Activated naive CD8-positive, alpha-beta T cell treated with anti-CD3 and anti-CD28 coated beads, Interleukin-2, amount 50 U/mL, for 16 hours (primary cell): ENCODE data around the gene ST8SIA6.

Source experiments
- DNase-seq: peaks from one replicate; pipeline ENCODE4 v3.0.0-alpha.2; 2020; ENCODE audit warnings: low read depth, low spot score

The ST8SIA6 gene

DNA sequence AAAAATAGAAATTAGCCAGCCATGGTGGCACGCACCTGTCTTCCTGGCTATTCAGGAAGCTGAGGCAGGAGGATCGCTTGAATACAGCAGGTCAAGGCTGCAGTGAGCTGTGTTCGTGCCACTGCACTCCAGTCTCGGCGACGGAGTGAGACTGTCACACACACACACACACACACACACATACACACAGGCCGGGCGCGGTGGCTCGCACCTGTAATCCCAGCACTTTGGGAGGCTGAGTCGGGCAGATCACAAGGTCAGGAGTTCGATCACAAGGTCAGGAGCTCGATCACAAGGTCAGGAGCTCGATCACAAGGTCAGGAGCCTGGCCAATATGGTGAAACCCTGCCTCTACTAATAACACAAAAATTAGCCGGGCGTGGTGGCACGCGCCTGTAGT is 68.4 kb downstream of the ST8SIA6 start:
- DNase-seq: no peak

DNA sequence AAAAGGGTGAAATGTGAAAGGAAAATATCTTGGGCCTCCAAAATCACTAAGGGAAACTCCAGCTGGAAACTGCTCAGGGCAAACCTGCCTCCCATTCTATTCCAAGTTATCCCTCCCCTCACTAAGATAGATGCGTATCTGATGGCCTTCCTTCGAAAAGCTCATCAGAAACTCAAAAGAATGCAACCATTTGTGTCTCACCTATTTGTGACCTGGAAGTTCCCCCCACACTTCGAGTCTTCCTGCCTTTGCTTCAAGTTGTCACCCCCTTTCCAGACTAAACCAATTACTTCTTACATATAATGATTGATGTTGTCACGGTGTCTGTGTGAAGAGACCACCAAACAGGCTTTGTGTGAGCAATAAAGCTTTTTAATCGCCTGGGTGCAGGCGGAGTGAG is 69.3 kb downstream of the ST8SIA6 start:
- no peak for DNase-seq

DNA sequence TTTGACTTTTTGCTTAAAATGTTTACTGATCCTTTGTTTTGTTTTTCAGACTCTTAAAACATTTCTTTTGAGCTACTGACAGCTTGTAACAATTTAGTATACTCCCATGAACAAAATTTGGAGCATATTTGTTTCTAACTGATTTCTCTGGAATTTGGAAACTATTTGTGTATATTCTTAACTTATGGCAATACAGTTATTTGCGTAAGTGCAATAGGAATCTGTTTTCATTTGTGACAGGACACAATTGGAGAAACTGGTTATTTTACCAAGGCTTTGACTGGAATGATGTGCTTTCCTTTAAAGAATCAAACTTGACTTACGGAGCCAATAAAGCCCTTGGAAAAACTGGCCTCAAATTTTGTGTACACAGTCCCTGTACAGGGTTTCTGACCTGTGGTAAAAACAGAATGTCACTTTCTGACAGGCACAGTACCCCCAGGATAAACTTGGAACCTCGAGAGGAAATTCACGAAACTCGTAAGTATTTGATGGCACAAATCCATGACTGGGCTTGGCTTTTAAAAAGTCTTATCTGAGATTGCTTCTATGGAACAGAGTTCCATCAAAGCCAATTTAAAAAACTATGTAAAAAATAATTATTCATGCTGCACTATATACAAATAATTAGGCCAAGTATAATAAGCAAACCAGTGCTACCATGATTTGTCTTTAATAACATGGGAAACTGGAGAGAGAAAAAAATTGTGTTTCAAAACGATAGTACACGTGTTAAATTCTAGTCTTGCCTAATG is 70.4 kb downstream of the ST8SIA6 start:
- no peak for DNase-seq

DNA sequence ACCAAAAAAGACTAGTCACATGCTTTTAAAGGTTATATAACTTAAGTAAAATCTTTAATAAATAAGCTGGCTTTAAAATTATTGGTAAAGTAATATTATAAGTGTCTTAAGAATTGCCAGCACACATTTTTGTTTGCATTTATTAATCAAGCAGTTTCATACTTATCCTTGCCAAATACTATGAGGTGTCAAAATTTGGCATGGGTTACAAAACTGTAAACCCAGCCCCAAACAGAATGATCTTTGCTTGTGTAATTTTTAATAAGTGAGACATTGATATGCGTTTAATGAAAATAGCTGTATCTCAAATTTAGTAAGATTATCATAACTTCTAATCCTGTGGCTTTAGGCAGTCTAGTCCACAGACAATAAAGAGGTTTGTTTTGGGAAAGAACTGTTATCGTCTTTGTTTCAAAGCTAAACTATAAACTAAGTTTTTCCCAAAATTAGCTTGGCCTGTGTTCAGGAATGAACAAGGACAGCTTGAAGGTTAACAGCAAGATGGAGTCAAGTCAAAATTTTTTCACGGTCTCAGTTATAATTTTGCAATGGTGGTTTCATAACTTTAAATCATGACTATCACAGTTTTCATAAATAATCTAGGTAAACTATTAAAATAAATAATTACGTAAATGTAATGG is 72.8 kb downstream of the ST8SIA6 start:
- no peak for DNase-seq

DNA sequence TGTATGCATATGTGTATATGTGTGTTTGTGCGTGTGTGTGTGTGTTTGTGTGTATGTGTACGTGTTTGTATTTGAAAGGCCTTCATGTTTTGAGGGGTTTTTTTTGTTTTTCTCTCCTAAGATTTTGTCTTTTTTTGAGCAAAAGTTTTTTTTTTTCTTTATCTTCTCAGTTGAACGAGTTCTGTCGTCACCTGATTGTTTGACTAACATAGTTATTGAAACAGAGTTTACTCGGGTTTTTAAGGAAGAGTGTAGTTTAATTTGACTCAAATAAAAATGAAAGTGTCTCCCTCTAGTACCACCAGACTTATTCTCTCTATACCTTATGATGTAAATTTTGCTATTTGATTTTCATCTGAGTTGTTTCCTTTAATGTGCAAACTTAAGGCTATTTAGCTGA is 73.5 kb downstream of the ST8SIA6 start:
- no peak for DNase-seq

DNA sequence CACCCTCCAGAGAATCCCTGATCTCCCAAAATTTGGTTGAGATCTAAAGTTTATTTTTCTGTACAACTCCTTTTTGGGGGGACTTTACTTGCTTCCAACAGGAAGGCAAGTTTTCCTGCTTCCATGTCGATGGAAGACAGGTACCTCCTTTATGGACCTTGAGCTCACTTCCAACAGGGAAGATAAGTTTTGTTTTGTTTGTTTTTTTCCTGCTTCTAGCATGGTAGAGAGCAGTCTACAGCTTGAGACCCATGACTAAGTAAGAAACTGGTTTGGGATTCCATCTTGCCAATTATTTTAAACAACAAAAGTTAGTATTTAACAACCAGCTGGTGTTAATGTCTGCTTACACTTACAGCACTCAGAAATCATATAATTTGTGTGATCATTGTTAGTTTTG is 74.4 kb downstream of the ST8SIA6 start:
- DNase-seq: no peak

DNA sequence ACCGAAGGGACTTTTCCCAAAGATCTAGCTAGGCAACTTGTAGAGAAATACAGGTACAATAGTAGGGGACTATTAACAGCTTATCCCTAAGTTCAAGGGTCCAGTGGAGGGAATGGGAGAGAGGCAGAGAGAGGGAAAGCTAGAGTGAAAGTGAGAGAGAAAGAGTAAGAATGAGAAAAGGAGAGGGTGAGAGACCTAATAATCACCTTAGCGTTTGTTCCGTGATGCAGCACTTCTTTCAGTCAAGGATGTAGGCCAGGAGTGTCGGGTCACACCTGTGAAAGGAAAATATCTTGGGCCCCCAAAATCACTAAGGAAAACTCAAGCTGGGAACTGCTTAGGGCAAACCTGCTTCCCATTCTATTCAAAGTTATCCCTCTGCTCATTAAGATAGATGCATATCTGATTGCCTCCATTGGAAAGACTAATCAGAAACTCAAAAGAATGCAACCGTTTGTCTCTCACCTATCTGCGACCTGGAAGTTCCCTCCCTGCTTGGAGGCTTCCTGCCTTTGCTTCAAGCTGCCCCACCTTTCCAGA is 75.2 kb downstream of the ST8SIA6 start:
- no peak for DNase-seq

DNA sequence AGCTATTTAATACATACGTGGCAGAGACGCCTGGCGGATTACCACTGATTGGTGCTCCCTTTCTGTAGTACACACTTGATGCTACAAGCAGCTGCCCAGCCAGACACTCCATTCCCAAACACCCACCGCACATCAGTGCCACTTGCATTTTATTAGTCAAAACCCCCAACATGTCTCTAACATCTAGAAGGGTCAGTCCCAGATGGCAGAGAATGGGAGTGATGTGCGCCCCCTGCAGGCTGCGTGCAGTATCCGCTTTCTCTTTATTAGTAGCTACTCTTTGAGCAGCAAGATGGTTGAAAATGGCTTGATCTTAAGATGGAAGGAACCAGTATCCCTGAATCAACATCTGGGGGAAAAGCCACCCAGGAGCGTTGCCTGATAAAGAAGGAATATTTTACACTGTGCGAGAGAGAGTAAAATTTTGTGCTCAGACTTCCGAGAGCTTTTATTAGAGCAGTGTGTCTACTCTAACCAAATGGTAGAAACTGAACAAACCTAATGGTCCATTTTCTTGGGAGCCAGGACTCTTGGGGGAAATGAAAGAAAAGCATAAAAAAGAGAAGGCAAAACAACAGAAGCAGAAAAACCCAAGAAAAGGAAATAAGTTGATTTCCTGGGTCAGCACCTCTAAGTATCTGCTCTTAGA is 78.3 kb downstream of the ST8SIA6 start:
- no peak for DNase-seq

DNA sequence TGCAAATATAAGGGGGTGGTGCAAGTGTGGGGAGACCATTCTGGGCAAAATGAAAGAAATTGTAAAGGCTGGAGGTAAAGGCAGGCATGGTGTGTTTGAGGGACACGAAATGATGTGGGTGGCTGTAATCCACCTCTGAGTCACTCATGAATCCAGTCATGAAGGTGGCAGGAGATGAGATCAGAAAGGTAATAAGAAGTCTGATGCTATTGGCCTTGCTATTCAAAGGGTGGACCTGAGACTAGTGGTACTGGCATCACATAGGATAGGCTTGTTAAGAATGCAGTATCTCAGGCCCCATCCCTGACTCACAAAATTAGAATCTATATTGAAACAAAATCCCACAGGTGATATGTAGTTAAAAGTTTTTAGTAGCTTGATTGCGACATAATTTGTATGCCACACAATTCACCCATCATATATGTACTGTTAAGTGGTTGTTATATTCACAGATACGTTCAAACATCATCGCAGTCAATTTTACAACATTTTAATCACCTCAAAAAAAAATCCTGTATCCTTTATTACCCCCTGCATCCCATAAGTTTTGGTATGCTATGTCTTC is 85.6 kb downstream of the ST8SIA6 start:
- no peak for DNase-seq

DNA sequence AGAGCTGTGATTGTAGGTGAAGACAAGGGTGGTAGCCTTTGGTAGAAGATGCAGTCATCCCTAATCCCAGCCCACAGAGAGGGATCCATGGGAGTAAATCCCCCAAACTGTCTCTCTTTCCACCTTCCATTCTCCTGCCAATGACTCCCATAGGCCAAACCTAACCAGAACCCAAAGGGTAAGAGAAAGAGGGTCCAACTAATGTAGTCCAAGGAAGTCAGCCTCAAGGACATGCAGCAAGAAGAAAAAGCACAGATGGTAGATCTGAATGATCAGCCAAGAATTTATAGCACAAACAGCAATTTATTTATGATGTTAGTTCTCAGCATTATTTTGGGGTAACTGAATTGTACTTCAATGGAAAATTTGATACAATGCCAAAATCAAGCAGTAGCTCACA is 87.7 kb downstream of the ST8SIA6 start:
- no peak for DNase-seq

DNA sequence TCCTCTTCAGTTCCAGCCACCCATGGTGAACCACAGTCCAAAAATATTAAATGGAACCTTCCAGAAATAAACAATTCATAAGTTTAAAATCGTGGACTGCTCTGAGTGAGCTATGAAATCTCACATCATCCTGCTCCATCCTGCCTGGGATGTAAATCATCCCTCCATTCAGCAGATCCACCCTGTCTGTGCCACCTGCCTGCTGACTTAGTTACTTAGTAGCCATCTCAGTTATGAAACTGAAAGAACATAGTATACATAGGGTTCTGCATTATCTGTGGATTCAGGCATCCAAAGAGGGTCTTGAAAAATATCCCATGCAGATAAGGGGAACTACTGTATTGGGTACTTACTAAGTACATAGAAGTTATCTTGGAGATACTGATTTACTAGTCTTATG is 89.0 kb downstream of the ST8SIA6 start:
- no peak for DNase-seq

DNA sequence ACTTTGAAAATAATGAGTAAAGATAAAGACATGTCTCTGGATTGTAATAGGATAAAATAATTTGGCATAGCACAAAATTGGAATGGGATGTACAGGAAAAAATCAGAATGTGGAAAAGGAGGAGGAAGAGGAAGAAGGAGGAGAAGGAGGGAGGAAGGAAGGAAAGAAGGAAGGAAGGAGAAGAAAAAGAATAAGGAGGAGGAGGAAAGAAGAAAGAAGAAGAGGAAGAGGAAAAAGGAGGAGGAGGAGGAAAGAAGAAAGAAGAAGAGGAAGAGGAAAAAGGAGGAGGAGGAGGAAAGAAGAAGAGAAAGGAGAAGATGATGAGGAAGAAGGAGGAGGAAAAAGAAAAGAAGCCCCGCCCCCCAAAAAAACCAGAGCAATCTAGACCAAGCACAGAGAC is 95.9 kb downstream of the ST8SIA6 start:
- no peak for DNase-seq

DNA sequence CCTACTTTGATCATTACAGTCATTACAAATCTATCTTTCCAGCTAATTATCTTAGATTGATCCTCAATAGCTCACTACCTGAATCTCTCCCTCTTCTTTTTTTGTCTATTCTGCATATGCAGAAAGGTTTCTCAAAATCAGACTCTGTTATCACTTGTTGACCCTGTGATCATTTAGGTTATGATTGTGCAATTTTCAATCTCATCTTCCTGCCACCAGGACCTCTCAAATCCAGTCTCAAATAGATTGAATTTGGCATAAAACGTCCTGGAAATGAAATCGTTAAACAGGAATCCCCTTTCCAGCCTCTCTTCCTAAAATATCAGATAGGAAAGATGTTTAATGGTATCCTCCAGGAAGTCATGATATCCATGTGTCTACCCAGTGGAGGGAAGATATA is 96.6 kb downstream of the ST8SIA6 start:
- DNase-seq: no peak

DNA sequence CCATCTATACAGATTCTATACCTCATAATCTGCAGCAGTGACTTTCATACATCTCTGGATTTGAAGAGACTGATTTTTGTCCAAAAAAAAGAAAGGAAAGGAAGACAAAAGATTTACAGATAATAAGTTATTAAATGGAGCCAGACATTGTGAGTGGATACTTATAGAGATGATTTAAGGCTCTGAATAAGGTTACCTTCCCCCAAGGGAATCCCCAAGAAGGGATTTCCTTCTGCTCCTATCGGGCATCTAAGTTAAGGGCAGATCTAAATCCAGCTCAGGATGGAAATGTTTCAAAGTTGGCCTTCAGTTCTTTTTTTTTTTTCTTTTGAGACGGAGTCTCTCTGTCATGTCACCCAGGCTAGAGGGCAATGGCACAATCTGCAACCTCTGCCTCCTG is 97.6 kb downstream of the ST8SIA6 start:
- no peak for DNase-seq

DNA sequence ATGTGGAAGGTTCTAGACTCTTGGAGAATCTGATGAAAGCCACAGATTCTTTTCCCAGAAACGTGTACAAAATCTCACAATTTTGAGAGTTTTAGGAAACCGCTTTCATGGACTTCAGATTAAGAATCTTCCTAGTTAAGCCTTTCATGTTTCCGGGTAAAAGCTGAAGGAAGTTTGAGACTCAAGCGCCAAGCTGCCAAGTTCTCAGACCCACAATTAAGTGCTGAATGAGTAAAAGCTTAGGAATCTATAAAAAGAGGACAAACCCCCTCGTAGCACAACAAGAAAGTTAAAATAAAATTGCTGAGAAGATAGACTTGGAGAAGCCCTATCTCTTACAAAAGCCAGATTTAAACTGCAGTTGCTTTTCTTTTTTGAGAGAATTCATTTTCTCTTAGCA is 99.6 kb downstream of the ST8SIA6 start:
- no peak for DNase-seq

DNA sequence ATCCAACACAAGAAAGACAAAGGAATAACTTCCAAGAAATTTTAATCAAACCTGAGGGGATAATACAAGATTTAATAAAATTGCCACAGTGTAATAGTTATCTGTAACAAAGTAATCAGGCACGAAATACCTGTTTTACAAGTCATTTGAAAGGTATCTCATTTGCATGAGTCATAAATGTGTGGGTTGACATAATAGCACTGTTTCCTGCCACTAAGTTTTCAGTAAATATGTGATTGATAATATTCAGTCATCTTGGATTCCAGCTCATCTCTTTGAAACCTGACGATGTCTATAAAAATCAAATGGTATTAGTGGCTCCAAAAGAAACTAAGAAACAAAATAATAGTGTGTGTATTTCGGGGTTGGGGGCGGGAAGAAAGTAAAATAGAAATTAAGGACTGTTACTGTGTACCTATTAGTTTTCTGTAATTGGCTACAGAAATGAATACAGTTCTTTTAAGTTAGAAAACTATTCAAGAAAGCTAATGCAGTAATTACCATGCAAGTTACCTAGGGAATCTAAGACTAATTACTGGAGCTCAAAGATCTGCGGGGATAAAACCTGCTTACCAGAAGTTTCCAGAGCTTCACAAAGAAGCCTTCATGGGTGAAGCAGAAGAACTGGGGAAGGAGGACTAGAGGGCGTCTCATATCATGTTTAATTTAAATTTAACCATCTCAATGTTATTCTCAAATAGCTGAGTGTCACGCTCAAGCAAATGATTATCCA is 100.7 kb downstream of the ST8SIA6 start:
- DNase-seq: no peak

DNA sequence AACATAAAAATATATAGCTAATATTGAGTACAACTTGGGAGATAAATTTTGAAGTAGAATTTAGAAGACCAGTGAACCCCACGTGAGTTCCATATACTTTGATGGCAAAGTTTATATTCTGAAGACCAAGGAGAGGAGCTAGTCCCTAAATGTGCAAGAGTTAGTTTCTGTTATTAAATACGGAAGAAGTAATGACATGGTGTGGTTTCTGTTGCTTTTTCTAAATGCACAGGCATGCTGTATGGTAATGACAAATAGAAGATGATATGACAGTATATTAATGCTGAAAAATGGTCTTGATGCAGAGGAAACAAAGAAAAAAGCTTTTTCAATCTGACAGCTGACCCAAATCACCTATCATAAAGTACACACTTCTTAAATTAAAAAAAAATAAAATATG is 101.8 kb downstream of the ST8SIA6 start:
- DNase-seq: no peak

DNA sequence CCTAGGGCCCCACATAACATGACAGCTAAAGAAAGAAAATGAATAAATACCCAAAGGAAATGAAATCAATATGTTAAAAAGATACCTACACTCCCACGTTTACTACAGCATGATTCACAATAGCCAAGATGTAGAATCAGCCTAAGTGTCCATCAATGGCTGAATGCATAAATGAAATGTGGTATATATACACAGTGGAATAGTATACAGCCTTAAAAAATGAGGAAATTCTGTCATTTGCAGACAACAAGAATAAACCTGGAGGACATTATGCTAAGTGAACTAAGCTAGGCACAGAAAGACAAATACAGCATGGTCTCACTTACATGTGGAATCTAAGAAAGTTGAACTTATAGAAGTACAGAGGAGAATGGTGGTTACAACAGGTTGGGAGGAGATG is 102.9 kb downstream of the ST8SIA6 start:
- DNase-seq: no peak

DNA sequence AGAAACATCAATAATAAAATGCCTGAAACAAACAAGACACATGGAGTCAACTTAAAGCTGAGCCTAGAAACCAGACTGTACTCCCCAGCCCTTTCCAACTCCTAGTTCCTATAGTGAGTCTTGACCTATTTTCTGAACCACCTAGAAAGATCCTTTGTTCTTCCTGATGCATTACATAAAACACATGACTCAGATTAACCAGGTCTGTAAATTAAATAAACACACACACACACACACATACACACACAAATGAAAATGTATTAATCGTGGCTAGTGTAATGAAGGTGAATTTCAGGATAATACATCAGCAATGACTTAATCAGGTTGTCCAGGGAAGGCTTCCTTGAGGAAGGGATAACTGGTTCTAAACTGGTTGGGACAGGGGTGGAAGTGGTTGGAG is 104.7 kb downstream of the ST8SIA6 start:
- no peak for DNase-seq

DNA sequence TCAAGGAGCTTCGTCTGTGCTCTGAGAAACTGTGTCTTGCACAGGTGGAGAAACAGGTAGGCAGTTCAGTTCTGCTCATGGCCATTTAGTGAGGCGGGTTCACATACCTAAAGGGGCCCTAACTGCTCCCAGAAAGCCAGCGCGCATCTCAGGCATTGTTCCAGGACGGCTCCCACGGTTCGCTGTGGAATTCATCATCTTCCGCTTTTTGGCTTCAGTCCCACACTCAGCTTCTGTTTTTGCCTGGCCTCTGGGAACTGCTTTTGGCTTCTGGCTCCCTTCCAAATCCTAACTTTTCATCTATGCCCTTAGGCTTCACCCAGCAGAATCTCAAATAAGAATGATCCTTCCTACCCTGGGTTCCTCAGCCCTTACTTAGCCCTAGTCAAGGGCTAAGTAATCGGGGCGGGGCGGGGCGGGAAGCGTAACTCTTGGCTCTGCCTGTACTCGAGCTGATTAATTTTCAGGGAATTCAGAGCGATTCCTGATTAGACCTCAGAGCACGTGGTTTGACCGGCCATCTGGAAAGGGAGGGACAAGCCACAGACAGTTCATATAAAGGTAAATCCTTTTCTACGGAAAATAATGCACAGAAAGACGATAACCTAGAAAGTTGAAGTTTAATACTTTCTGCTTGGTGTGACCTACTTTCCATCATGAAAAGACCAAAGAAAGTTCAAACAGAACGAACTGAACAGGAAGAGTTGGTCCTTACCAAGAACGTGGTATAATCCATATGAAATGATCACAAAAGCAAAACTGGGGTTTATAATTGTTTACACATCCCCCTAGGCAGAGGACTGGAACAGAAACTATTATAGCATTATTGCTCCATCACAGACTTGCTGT is 105.7 kb downstream of the ST8SIA6 start:
- no peak for DNase-seq

DNA sequence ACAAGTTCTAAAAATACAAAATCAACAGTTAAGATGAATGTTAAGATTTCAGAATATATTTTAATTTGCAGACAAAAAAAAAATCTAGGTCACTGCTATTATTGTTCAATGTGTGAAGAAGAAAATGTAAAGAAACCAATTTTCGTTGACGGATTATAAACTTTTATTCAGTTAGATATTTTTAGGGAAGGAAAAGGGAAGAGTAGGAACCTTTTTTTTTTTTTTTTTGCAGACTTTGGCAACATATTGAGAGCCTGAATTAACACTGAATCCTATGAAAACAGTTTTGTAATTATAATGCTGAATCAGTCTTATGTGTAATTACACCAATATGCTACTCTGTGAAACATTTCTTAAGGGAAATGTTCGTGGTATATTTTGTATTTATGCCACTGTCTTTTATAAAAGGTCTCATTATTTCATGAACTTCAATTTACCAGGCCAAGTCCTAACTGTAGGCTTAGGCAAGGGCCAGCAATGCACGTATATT is 106.3 kb downstream of the ST8SIA6 start:
- DNase-seq: no peak
